ENCODE results near the gene SHOC2. TPM values are rescaled to one million over a fixed set of nuclear protein-coding genes. Genes with fewer than 3 reads are reported as not detected.

SHOC2 gene
- polyA plus RNA-seq, 1 donor from 2014 or later, result 46.0 TPM

DNA sequence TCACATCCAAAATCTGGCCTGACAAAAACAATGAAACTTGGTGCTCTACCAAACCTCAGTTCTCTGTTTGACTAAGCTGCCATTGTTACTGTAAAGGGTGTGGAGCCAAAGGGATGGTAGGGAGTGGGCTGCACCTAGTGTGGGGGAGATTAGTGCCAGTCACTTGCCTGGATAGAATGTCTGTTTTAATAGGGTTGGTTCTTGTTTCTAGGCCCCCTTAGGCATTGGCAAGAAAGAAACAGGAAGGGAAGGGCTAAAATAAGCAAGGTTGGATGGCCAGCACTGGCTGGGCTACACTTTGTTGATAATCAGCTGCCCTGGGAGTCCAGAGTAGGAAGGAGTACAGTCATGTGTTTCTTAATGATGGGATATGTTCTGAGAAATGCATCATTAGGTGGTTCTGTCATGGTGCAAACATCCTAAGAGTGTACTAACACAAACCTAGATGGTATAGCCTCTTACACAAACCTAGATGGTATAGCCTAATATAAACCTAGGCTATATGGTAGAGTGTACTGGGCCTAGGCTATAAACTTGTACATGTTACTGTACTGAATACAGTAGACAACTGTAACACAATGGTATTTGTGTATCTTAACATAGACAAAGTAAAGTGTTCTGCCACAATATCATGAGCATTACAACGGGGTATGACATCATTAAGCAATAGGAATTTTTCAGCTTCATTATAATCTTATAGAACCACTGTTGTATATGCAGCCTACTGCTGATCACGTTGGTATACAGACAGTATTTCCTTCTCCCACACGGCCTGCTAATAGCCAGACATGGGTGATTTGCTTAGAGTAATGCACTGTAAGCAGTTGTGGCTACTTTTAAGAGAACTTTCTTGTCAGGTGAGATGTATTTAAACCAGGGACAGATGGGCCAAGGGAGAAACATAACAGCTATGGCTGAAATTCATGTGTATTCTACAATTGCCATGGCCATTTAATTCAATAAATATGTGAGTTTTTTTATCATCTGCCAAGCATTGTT, 15.8 kb upstream of the SHOC2 start:
- H3K27me3 ChIP-seq (ENCODE audit: insufficient read depth, low read depth, low read length), result no peaks in the 10 kb centered on the region
- H3K27ac ChIP-seq (ENCODE audit: low read length), result no peak overlapping the region
- no peak for TF ChIP-seq POLR2AphosphoS5 (IDR thresholded peaks at IDR 0.05)

DNA sequence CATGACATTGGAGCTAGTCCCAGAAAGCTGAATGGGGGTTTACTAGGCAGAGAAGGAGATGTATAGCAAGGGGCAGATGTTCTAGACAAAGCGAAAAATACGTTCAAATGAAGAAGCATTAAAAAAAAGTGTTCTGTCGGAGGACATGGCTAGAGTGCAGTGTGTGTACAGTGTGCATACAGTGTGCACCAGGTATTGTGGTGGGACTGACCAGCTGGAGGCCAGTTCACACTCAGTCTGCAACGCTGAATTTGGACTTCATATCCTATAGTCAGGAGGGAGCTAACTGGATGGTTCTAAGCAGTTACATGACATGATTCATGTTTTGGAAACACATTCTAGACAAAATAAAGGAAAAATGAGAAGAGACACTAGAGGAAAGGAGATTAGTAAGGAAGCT, 9.3 kb upstream of the SHOC2 start:
- H3K4me3 ChIP-seq (ENCODE audit: low read length), result no peak overlapping the region
- no peaks in the 10 kb centered on the region for H3K27me3 ChIP-seq (ENCODE audit: insufficient read depth, low read depth, low read length)
- no peak overlapping the region for H3K27ac ChIP-seq (ENCODE audit: low read length)
- H3K36me3 ChIP-seq (ENCODE audit: insufficient read depth, low read length), result no peaks in the 10 kb centered on the region
- H3F3A ChIP-seq (ENCODE audit: insufficient read depth, low read length, poor library complexity, severe bottlenecking), result no peaks in the 10 kb centered on the region
- no peak overlapping the region for H3K9ac ChIP-seq (ENCODE audit: low read length)
- no peaks in the 10 kb centered on the region for H4K20me1 ChIP-seq (ENCODE audit: insufficient read depth)
- TF ChIP-seq MXI1 (conservative IDR thresholded peaks at IDR 0.05; ENCODE audit: poor library complexity, severe bottlenecking) (no peak), RAD21 (conservative IDR thresholded peaks at IDR 0.05) (no peak), POLR2AphosphoS5 (IDR thresholded peaks at IDR 0.05) (no peak), EP300 (conservative IDR thresholded peaks at IDR 0.05; ENCODE audit: poor library complexity, severe bottlenecking) (no peak)
- TF ChIP-seq, protein P1, sequence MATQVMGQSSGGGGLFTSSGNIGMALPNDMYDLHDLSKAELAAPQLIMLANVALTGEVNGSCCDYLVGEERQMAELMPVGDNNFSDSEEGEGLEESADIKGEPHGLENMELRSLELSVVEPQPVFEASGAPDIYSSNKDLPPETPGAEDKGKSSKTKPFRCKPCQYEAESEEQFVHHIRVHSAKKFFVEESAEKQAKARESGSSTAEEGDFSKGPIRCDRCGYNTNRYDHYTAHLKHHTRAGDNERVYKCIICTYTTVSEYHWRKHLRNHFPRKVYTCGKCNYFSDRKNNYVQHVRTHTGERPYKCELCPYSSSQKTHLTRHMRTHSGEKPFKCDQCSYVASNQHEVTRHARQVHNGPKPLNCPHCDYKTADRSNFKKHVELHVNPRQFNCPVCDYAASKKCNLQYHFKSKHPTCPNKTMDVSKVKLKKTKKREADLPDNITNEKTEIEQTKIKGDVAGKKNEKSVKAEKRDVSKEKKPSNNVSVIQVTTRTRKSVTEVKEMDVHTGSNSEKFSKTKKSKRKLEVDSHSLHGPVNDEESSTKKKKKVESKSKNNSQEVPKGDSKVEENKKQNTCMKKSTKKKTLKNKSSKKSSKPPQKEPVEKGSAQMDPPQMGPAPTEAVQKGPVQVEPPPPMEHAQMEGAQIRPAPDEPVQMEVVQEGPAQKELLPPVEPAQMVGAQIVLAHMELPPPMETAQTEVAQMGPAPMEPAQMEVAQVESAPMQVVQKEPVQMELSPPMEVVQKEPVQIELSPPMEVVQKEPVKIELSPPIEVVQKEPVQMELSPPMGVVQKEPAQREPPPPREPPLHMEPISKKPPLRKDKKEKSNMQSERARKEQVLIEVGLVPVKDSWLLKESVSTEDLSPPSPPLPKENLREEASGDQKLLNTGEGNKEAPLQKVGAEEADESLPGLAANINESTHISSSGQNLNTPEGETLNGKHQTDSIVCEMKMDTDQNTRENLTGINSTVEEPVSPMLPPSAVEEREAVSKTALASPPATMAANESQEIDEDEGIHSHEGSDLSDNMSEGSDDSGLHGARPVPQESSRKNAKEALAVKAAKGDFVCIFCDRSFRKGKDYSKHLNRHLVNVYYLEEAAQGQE (IDR thresholded peaks at IDR 0.05; ENCODE audit: borderline replicate concordance), result no peak
- no peaks in the 10 kb centered on the region for H3K9me2 ChIP-seq (ENCODE audit: insufficient read depth, low read length)
- H2AFZ ChIP-seq (ENCODE audit: low read depth, low read length), result no peak overlapping the region
- H3K79me2 ChIP-seq (replicated peaks; ENCODE audit: insufficient read depth, low read length), result no peaks in the 10 kb centered on the region
- H3K9me3 ChIP-seq (ENCODE audit: low read length), result no peaks in the 10 kb centered on the region
- no peak overlapping the region for H3K4me2 ChIP-seq (ENCODE audit: low read length)

More for the DNA sequence above, 15.8 kb upstream of the SHOC2 start:
- no peaks in the 10 kb centered on the region for H3K79me2 ChIP-seq (replicated peaks; ENCODE audit: insufficient read depth, low read length)
- H4K20me1 ChIP-seq (ENCODE audit: insufficient read depth), result no peaks in the 10 kb centered on the region
- H3K9ac ChIP-seq (ENCODE audit: low read length), result no peak overlapping the region
- H3K9me3 ChIP-seq (ENCODE audit: low read length), result no peaks in the 10 kb centered on the region
- no peaks in the 10 kb centered on the region for H3K36me3 ChIP-seq (ENCODE audit: insufficient read depth, low read length)
- no peak overlapping the region for H2AFZ ChIP-seq (ENCODE audit: low read depth, low read length)
- no peak overlapping the region for H3K4me3 ChIP-seq (ENCODE audit: low read length)
- no peaks in the 10 kb centered on the region for H3K9me2 ChIP-seq (ENCODE audit: insufficient read depth, low read length)
- no peaks in the 10 kb centered on the region for H3F3A ChIP-seq (ENCODE audit: insufficient read depth, low read length, poor library complexity, severe bottlenecking)
- H3K4me2 ChIP-seq (ENCODE audit: low read length), result no peak overlapping the region

DNA sequence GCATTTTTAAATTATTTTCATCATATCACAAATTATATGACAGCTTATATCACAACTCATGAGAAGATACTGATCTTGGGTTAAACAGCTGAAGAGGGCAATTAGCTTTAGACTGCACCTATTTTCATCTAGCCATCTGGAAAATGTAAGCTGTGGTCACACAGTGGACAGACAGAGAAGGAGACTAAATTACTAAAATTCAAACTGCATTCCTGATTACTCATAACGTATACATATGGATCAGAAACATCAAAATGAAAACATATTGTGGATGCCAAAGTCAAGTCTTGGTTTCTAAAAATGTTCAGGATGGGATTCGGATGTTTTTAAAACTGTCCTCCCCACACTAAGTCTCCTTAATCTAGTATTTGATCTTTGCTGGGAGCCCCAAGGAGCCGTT, 7.0 kb upstream of the SHOC2 start:
- Histone ChIP-seq H3K27ac (ENCODE audit: low read length) (no peak overlapping the region), H4K20me1 (ENCODE audit: insufficient read depth) (no peaks in the 10 kb centered on the region), H3K36me3 (ENCODE audit: insufficient read depth, low read length) (no peaks in the 10 kb centered on the region), H3K4me3 (ENCODE audit: low read length) (no peak overlapping the region), H2AFZ (ENCODE audit: low read depth, low read length) (no peak overlapping the region), H3K9me2 (ENCODE audit: insufficient read depth, low read length) (no peaks in the 10 kb centered on the region), H3K9me3 (ENCODE audit: low read length) (no peaks in the 10 kb centered on the region), H3F3A (ENCODE audit: insufficient read depth, low read length, poor library complexity, severe bottlenecking) (no peaks in the 10 kb centered on the region), H3K79me2 (replicated peaks; ENCODE audit: insufficient read depth, low read length) (peaks cover 5% of the 10 kb centered on the region), H3K9ac (ENCODE audit: low read length) (no peak overlapping the region), H3K27me3 (ENCODE audit: insufficient read depth, low read depth, low read length) (no peaks in the 10 kb centered on the region), H3K4me2 (ENCODE audit: low read length) (no peak overlapping the region)
- TF ChIP-seq, protein P1 (IDR thresholded peaks at IDR 0.05; ENCODE audit: borderline replicate concordance), result no peak
- TF ChIP-seq TAF1 (IDR thresholded peaks at IDR 0.05; ENCODE audit: low read depth), result no peak
- no peak for TF ChIP-seq SMC3 (conservative IDR thresholded peaks at IDR 0.05; ENCODE audit: poor library complexity)
- no peak for TF ChIP-seq MXI1 (conservative IDR thresholded peaks at IDR 0.05; ENCODE audit: poor library complexity, severe bottlenecking)
- TF ChIP-seq RAD21 (conservative IDR thresholded peaks at IDR 0.05), result no peak
- no peak for TF ChIP-seq POLR2AphosphoS5 (IDR thresholded peaks at IDR 0.05)
- TF ChIP-seq, protein P2, sequence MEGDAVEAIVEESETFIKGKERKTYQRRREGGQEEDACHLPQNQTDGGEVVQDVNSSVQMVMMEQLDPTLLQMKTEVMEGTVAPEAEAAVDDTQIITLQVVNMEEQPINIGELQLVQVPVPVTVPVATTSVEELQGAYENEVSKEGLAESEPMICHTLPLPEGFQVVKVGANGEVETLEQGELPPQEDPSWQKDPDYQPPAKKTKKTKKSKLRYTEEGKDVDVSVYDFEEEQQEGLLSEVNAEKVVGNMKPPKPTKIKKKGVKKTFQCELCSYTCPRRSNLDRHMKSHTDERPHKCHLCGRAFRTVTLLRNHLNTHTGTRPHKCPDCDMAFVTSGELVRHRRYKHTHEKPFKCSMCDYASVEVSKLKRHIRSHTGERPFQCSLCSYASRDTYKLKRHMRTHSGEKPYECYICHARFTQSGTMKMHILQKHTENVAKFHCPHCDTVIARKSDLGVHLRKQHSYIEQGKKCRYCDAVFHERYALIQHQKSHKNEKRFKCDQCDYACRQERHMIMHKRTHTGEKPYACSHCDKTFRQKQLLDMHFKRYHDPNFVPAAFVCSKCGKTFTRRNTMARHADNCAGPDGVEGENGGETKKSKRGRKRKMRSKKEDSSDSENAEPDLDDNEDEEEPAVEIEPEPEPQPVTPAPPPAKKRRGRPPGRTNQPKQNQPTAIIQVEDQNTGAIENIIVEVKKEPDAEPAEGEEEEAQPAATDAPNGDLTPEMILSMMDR (IDR thresholded peaks at IDR 0.05; ENCODE audit: poor library complexity, severe bottlenecking), result no peak
- no peak for TF ChIP-seq EP300 (conservative IDR thresholded peaks at IDR 0.05; ENCODE audit: poor library complexity, severe bottlenecking)
- TF ChIP-seq EZH2 (IDR thresholded peaks at IDR 0.05; ENCODE audit: borderline replicate concordance, insufficient read depth, low read length, poor library complexity, severe bottlenecking), result no peak
